Tibial artery (tissue), 4 donors: Measurements from ENCODE around the gene SYCE3.

ENCODE experiments used
- DNase-seq, 2 donors: peaks; one replicate each; pipeline ENCODE4 v3.0.0-alpha.2; 2019
- H3K27ac ChIP-seq, 2 donors: fragments of 200-600 bp; sonication (generic) in 1 of 2; 1 replicate in 1 of 2; 2 replicates in 1 of 2; pipeline ENCODE4 v1.5.1; 2018 to 2019; ENCODE audit warnings: mild to moderate bottlenecking in 1 of 2
- H3K27me3 ChIP-seq, 2 donors: fragments of 200-600 bp; sonication (generic) in 1 of 2; one replicate each; pipeline versions ENCODE4 v1.5.1 to v1.6.0; 2016 to 2019
- H3K36me3 ChIP-seq, 3 donors: fragments of 200-600 bp; sonication (generic) in 2 of 3; one replicate each; pipeline ENCODE4 v1.5.1; 2016 to 2019; ENCODE audit warnings: mild to moderate bottlenecking in 2 of 3
- H3K4me1 ChIP-seq, 4 donors: fragments of 200-600 bp; sonication (generic) in 2 of 4; 1 replicate in 3 of 4; 2 replicates in 1 of 4; pipeline ENCODE4 v1.5.1; 2016 to 2019
- H3K4me3 ChIP-seq, 2 donors: fragments of 200-600 bp; sonication (generic) in 1 of 2; 1 replicate in 1 of 2; 2 replicates in 1 of 2; pipeline ENCODE4 v1.5.1; 2018 to 2019; ENCODE audit warnings: mild to moderate bottlenecking in 2 of 2
- H3K9me3 ChIP-seq, 3 donors: fragments of 200-600 bp; sonication (generic) in 1 of 3; one replicate each; pipeline ENCODE4 v1.5.1; 2016 to 2019
- CTCF ChIP-seq, 2 experiments: fragments of 200-600 bp in 1 of 2; fragments of 450-650 bp in 1 of 2; IDR thresholded peaks; one replicate each; pipeline ENCODE4 v1.5.1; 2017 to 2019; ENCODE audit warnings: antibody characterized with exemption in 2 of 2, mild to moderate bottlenecking in 1 of 2, moderate library complexity in 1 of 2
- intact Hi-C: fragments of 100-400 bp; cut with DNase I; formaldehyde crosslinking; loops from one replicate; pipeline ENCODE4 v1.15.0; 2023; ENCODE audit warnings: low total_unique reads

SYCE3 gene

GRCh38 chr22:50551160-50551752, 11.5 kb downstream of the SYCE3 start:
- no peak for TF ChIP-seq CTCF (IDR thresholded peaks at IDR 0.05)
- no peak overlapping the region for H3K4me3 ChIP-seq
- peaks cover 0 to 21% (median 12%) of the 10 kb centered on the region in 4 donors for H3K4me1 ChIP-seq
- H3K9me3 ChIP-seq = no peaks in the 10 kb centered on the region
- H3K27ac ChIP-seq = no peak overlapping the region
- no peaks in the 10 kb centered on the region for H3K36me3 ChIP-seq
- no peak for DNase-seq
- peaks cover 0 to 66% of the 10 kb centered on the region in 2 donors for H3K27me3 ChIP-seq
- intact Hi-C loops = no loop called here

- Histone ChIP-seq H3K9me3 (no peaks in the 10 kb centered on the region), H3K27ac (no peak overlapping the region), H3K27me3 (peaks cover 0 to 74% of the 10 kb centered on the region in 2 donors), H3K4me3 (no peak overlapping the region), H3K4me1 (peaks cover 0 to 21% (median 12%) of the 10 kb centered on the region in 4 donors), H3K36me3 (no peaks in the 10 kb centered on the region)
- intact Hi-C loops = no loop called here
- TF ChIP-seq CTCF (IDR thresholded peaks at IDR 0.05) = no peak
- no peak for DNase-seq
Observed at GRCh38 chr22:50550395-50550794, 12.3 kb downstream of the SYCE3 start.

- intact Hi-C loops = no loop called here
- Histone ChIP-seq H3K9me3 (no peaks in the 10 kb centered on the region), H3K4me1 (peaks cover 0 to 30% (median 16%) of the 10 kb centered on the region in 4 donors), H3K27me3 (peaks cover 0 to 87% of the 10 kb centered on the region in 2 donors), H3K4me3 (peak overlapping the region in 1 of 2 donors; percentile 33), H3K27ac (no peak overlapping the region), H3K36me3 (no peaks in the 10 kb centered on the region)
- TF ChIP-seq CTCF (IDR thresholded peaks at IDR 0.05) = no peak
- no peak for DNase-seq
Observed at GRCh38 chr22:50548921-50549790, 13.6 kb downstream of the SYCE3 start.

GRCh38 chr22:50548040-50548920, 14.4 kb downstream of the SYCE3 start:
- Histone ChIP-seq H3K27me3 (peaks cover 0 to 91% of the 10 kb centered on the region in 2 donors), H3K27ac (no peak overlapping the region), H3K9me3 (no peaks in the 10 kb centered on the region), H3K4me1 (peaks cover 0 to 33% (median 19%) of the 10 kb centered on the region in 4 donors), H3K36me3 (no peaks in the 10 kb centered on the region), H3K4me3 (peak overlapping the region in 1 of 2 donors; percentile 33)
- intact Hi-C loops = no loop called here
- DNase-seq = no peak
- TF ChIP-seq CTCF (IDR thresholded peaks at IDR 0.05) = no peak

GRCh38 chr22:50547263-50547985, 15.3 kb downstream of the SYCE3 start:
- intact Hi-C loops = no loop called here
- H3K27me3 ChIP-seq = peaks cover 0 to 87% of the 10 kb centered on the region in 2 donors
- DNase-seq = no peak
- H3K4me1 ChIP-seq = peaks cover 0 to 33% (median 19%) of the 10 kb centered on the region in 4 donors
- no peak overlapping the region for H3K27ac ChIP-seq
- TF ChIP-seq CTCF (IDR thresholded peaks at IDR 0.05) = no peak
- no peaks in the 10 kb centered on the region for H3K36me3 ChIP-seq
- H3K9me3 ChIP-seq = no peaks in the 10 kb centered on the region
- no peak overlapping the region for H3K4me3 ChIP-seq
